Keratinocyte (primary cell): ENCODE results near the gene SDS. TPM values are rescaled to one million over a fixed set of nuclear protein-coding genes. Genes with fewer than 3 reads are reported as not detected.

Experiments used
- DNase-seq: peaks from one replicate; pipeline ENCODE4 v3.0.0-alpha.2; 2011; ENCODE audit warnings: low read depth, missing footprints, low spot score
- FAIRE-seq: peaks from 2 replicates; lab custom pipeline; 2011; peaks lifted over from hg19 to GRCh38; lab: Jason Lieb, UNC
- H2AFZ ChIP-seq: 2 replicates; pipeline ENCODE4 v1.6.0; 2012; ENCODE audit warnings: low read length, control low read depth, inconsistent platforms; ENCODE audit not compliant: control insufficient read depth
- H3K27ac ChIP-seq: 2 replicates; pipeline ENCODE4 v1.5.1; 2011; ENCODE audit warnings: low read length; ENCODE audit not compliant: control insufficient read depth, insufficient read depth
- H3K27me3 ChIP-seq: 3 replicates; pipeline ENCODE4 v1.6.0; 2011; ENCODE audit warnings: low read length; ENCODE audit not compliant: control insufficient read depth, insufficient read depth; ENCODE audit errors: extremely low read depth
- H3K36me3 ChIP-seq, 2 experiments: 2 replicates in 1 of 2; 3 replicates in 1 of 2; pipeline ENCODE4 v1.5.1; 2011; ENCODE audit warnings: low read length in 2 of 2, mild to moderate bottlenecking in 1 of 2; ENCODE audit not compliant: control insufficient read depth in 2 of 2, insufficient read depth in 2 of 2; ENCODE audit errors: extremely low read depth in 1 of 2
- H3K4me1 ChIP-seq: 3 replicates; pipeline ENCODE4 v1.5.1; 2011; ENCODE audit warnings: low read length; ENCODE audit not compliant: control insufficient read depth, insufficient read depth; ENCODE audit errors: extremely low read depth
- H3K4me2 ChIP-seq: 3 replicates; pipeline ENCODE4 v1.6.0; 2011; ENCODE audit warnings: low read depth, low read length; ENCODE audit not compliant: control insufficient read depth, insufficient read depth; ENCODE audit errors: extremely low read depth
- H3K4me3 ChIP-seq, 3 experiments: fragments of 200-600 bp in 1 of 3; sonication (generic) in 1 of 3; 2 replicates in 2 of 3; 3 replicates in 1 of 3; pipeline ENCODE4 v1.5.1; 2011 to 2016; ENCODE audit warnings: low read length in 3 of 3, mild to moderate bottlenecking in 3 of 3, control low read depth in 2 of 3, inconsistent platforms in 1 of 3, low read depth in 1 of 3, mixed read lengths in 1 of 3, mixed run types in 1 of 3, moderate library complexity in 1 of 3; ENCODE audit not compliant: control insufficient read depth in 2 of 3, insufficient read depth in 2 of 3; ENCODE audit errors: extremely low read depth in 1 of 3
- H3K79me2 ChIP-seq: 2 replicates; pipeline ENCODE4 v1.6.0; 2012; ENCODE audit warnings: low read length; ENCODE audit not compliant: control insufficient read depth, insufficient read depth
- H3K9ac ChIP-seq: 3 replicates; pipeline ENCODE4 v1.6.0; 2011; ENCODE audit warnings: low read length; ENCODE audit not compliant: control insufficient read depth, insufficient read depth; ENCODE audit errors: extremely low read depth
- H3K9me1 ChIP-seq: 3 replicates; pipeline ENCODE4 v1.6.0; 2011; ENCODE audit warnings: low read length; ENCODE audit not compliant: control insufficient read depth, insufficient read depth; ENCODE audit errors: extremely low read depth
- H3K9me3 ChIP-seq: 2 replicates; pipeline ENCODE4 v1.5.1; 2012; ENCODE audit warnings: low read depth, low read length; ENCODE audit not compliant: control insufficient read depth
- H4K20me1 ChIP-seq: 3 replicates; pipeline ENCODE4 v1.6.0; 2011; ENCODE audit warnings: low read length; ENCODE audit not compliant: control insufficient read depth, insufficient read depth; ENCODE audit errors: extremely low read depth
- EZH2 ChIP-seq: IDR thresholded peaks from one replicate; pipeline ENCODE4 v1.6.1; 2012; ENCODE audit warnings: inconsistent platforms, mild to moderate bottlenecking, low read length, moderate library complexity
- dilution Hi-C: fragments of 300-500 bp; cut with MboI; formaldehyde crosslinking; loops from one replicate; pipeline ENCODE4 v1.7.0; 2020; ENCODE audit warnings: low sequenced_read_pairs; ENCODE audit not compliant: extremely low pct_ligation_motif_present
- polyA plus RNA-seq, 5 experiments: library from polyadenylated mRNA; depleted of rRNA in 3 of 5; stranded (reverse) in 3 of 5; stranded (forward) in 1 of 5; unstranded in 1 of 5; fragments of >200 nt; gene quantifications; 1 replicate in 1 of 5; 2 replicates in 3 of 5; 3 replicates in 1 of 5; pipeline versions ENCODE4 v1.2.1 to v1.2.3, GENCODE V29; 2011 to 2012; ENCODE audit warnings: missing spikeins in 2 of 5, low read depth in 1 of 5, low replicate concordance in 1 of 5
- TF ChIP-seq, protein P1 (sequence below), 3 experiments: IDR thresholded peaks in 1 of 3; conservative IDR thresholded peaks in 1 of 3; optimal IDR thresholded peaks in 1 of 3; 2 replicates in 2 of 3; 3 replicates in 1 of 3; pipeline versions ENCODE3 to v1.5.1; 2011; ENCODE audit warnings: low read length in 3 of 3, mild to moderate bottlenecking in 3 of 3, moderate library complexity in 2 of 3, control low read depth in 1 of 3, inconsistent platforms in 1 of 3; ENCODE audit not compliant: insufficient read depth in 2 of 3; ENCODE audit errors: extremely low read depth in 1 of 3

Gene SDS
- polyA plus RNA-seq, 1 donor (not counting 4 experiments of a cell fraction or from before 2014, with no cell fraction given), result not detected

DNA sequence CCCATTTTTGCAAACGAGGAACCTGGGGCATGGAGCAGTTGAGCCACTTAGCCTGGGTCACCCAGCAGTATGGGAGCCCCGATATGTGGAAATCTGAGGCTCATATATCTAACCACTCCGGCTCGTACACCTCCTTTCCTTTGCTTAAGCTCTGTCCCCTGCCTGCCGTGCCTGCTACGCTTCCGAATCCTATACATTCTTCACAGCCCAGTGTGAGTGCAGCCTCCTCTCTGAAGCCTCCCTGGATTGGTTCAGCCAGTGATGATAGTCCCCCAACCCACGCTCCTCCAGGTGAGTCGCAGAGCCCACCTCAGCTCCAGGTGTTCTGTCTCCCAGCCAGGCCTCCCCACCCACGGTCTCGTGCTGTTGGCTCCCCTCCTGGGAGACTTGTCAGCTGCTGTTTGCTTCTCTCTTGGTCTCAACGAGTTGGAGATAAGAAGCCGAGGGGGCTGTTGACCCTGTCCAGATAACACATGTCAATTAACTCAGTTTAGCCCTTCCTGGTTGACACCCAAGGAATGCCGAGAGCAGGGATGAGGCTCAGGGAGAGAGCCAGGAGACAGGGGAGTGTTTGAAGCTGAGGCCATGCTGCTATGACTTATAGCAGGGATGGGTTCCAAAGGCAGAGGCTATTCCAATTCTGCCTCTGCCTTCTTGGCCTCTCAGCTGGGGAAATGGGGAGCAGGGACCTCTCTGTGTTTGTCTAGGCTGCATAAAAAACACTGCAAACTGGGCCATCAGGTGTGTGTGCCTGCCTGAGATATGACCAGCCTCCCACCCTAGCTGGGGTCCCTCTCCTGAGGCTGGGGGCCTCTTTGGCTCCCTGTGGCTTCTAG, 37.5 kb upstream of the SDS start:
- no peak overlapping the region for H2AFZ ChIP-seq
- H3K27ac ChIP-seq, result no peak overlapping the region
- H3K4me2 ChIP-seq, result no peak overlapping the region
- H3K9ac ChIP-seq, result no peak overlapping the region
- FAIRE-seq, result no peak
- TF ChIP-seq, protein P1, sequence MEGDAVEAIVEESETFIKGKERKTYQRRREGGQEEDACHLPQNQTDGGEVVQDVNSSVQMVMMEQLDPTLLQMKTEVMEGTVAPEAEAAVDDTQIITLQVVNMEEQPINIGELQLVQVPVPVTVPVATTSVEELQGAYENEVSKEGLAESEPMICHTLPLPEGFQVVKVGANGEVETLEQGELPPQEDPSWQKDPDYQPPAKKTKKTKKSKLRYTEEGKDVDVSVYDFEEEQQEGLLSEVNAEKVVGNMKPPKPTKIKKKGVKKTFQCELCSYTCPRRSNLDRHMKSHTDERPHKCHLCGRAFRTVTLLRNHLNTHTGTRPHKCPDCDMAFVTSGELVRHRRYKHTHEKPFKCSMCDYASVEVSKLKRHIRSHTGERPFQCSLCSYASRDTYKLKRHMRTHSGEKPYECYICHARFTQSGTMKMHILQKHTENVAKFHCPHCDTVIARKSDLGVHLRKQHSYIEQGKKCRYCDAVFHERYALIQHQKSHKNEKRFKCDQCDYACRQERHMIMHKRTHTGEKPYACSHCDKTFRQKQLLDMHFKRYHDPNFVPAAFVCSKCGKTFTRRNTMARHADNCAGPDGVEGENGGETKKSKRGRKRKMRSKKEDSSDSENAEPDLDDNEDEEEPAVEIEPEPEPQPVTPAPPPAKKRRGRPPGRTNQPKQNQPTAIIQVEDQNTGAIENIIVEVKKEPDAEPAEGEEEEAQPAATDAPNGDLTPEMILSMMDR (optimal IDR thresholded peaks at IDR 0.05 in 1 of 3, IDR thresholded peaks at IDR 0.05 in 1 of 3, conservative IDR thresholded peaks at IDR 0.05 in 1 of 3; ENCODE audit: extremely low read depth in 1 of 3, insufficient read depth in 2 of 3, low read length in 3 of 3), result no peak
- TF ChIP-seq EZH2, result no peak
- peaks cover 21% of the 10 kb centered on the region for H3K27me3 ChIP-seq
- no peaks in the 10 kb centered on the region for H3K36me3 ChIP-seq
- H3K4me1 ChIP-seq, result no peaks in the 10 kb centered on the region
- DNase-seq, result no peak
- no peaks in the 10 kb centered on the region for H3K9me1 ChIP-seq
- H3K4me3 ChIP-seq, result no peak overlapping the region
- no peaks in the 10 kb centered on the region for H3K79me2 ChIP-seq
- no peaks in the 10 kb centered on the region for H4K20me1 ChIP-seq
- no peaks in the 10 kb centered on the region for H3K9me3 ChIP-seq
- dilution Hi-C loops, result no loop called here

DNA sequence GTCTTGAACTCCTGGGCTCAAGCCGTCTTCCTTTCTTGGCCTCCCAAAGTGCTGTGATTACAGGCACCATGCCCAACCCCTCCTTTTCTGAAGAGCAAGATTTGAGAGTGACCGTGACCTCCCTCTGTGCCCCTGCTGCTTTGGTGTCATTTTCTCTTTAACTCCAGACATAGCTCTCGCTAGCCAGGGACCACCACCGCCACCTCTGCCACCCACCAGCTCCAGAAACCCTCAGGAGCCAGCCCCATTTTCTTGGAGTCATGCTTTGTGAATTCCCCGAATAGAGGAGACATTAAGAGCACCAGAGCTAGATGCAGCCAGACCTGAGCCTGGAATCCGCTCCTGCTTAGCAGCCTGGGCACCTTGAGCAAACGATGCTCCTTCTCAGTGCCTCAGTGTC, 36.6 kb upstream of the SDS start:
- dilution Hi-C loops, result no loop called here
- no peak overlapping the region for H2AFZ ChIP-seq
- no peaks in the 10 kb centered on the region for H3K79me2 ChIP-seq
- H3K4me1 ChIP-seq, result no peaks in the 10 kb centered on the region
- H3K9me3 ChIP-seq, result no peaks in the 10 kb centered on the region
- H3K9ac ChIP-seq, result no peak overlapping the region
- H3K27me3 ChIP-seq, result peaks cover 21% of the 10 kb centered on the region
- no peak overlapping the region for H3K4me3 ChIP-seq
- no peak for TF ChIP-seq EZH2
- TF ChIP-seq, protein P1 (optimal IDR thresholded peaks at IDR 0.05 in 1 of 3, IDR thresholded peaks at IDR 0.05 in 1 of 3, conservative IDR thresholded peaks at IDR 0.05 in 1 of 3; ENCODE audit: extremely low read depth in 1 of 3, insufficient read depth in 2 of 3, low read length in 3 of 3), result no peak
- no peak overlapping the region for H3K27ac ChIP-seq
- H3K4me2 ChIP-seq, result no peak overlapping the region
- DNase-seq, result no peak
- H3K36me3 ChIP-seq, result no peaks in the 10 kb centered on the region
- no peak for FAIRE-seq
- no peaks in the 10 kb centered on the region for H4K20me1 ChIP-seq
- H3K9me1 ChIP-seq, result no peaks in the 10 kb centered on the region
